HG03159 (cell line): ENCODE results near the gene ZNF215.
"Not testable (repeated sequence)": the region's sequence is repeated elsewhere in the genome, so short reads cannot be mapped to it uniquely, and the experiment has no call there.

Experiments used
- ATAC-seq: cut with Tn5 transposase; IDR thresholded peaks from one replicate; pipeline ENCODE4 v1.9.1; 2021; ENCODE audit warnings: mild to moderate bottlenecking, moderate library complexity; ENCODE audit not compliant: unreplicated experiment

The ZNF215 gene

DNA sequence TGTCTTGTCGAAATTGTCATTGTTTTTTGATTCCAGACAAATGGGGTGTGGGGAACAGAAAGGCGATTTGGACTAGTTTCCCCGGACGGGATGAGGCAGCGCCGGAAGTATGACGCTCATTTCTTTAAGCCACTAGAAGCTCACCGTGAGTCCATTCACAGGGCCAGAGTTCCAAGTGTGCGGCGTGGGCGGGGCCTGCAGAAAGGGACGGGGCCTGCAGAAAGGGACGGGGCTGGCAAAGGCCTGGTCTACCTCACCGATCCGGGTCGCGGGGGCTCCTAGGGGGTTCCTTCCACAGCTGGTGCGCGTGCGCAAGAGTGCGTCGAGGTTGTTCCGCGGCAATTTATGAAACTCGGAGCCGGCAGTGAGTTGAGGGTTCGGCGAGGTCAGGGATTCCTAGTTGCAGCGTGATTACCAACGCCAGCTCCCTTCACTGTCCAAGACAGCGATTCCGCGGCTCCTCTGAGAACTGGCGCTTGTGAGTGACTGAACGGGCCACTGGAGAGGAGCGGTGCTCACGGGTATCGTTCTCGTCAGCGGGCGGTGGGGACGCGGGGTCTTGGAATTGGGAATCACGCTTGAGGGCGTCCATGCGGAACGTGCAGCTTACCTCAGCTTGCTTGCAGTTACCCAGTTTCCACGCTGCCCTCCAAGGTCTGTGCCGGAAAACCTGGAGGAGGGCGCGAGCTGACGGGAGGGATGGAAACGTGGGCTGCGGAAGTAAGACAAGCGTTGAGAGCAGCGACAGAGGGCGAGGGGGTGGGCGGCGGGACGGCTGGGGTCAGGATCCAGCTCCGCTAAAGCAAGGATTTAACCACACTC is at the start of gene ZNF215:
ZNF215 (plus strand) TSS at position 219 of the 822 bp plus-strand sequence. CDS start 5,847 bp downstream, outside the sequence.
- peak; percentile 48 for ATAC-seq

- ATAC-seq = no peak
These were observed 49.3 kb upstream of the ZNF215 start for GRCh38 chr11:6876914-6877313.

DNA sequence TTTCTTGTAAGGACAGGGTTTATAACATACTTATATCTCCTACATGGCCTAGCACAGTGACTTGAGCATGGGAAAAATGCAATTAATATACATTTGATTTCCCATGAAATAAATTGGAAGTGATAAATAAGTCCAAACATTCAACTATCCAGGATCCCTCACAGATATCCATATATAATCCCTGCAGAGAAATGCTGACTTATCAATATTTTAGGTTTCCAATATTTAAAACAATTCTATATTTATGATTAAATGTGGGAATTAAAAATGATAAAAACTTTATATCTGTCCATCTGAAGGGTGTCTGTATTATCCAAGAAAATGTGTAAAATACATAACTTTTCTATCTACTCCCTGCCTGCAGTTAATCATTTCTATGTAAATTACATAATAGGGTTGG is 43.5 kb upstream of the ZNF215 start:
- ATAC-seq = no peak

DNA sequence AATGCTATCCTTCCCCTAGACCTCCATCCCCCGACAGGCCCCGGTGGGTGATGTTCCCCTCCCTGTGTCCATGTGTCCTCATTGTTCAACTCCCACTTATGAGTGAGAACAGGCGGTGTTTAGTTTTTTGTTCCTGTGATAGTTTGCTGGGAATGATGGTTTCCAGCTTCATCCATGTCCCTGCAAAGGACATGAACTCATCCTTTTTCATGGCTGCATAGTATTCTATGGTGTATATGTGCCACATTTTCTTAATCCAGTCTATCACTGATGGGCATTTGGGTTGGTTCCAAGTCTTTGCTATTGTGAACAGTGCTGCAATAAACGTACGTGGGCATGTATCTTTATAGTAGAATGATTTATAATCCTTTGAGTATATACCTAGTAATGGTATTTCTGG is 38.5 kb upstream of the ZNF215 start:
- not testable (repeated sequence) for ATAC-seq

- ATAC-seq = no peak
These were observed 37.4 kb upstream of the ZNF215 start for GRCh38 chr11:6888830-6889229.

GRCh38 chr11:6889835-6890234 is 36.4 kb upstream of the ZNF215 start:
- no peak for ATAC-seq

- ATAC-seq = no peak
These were observed 33.8 kb upstream of the ZNF215 start, which contains the start of gene OR2D2 for GRCh38 chr11:6892400-6892799. Gene OR2D2, minus strand, starts transcription at chr11:6892500. Its CDS starts 0 bp downstream, at chr11:6892500.

DNA sequence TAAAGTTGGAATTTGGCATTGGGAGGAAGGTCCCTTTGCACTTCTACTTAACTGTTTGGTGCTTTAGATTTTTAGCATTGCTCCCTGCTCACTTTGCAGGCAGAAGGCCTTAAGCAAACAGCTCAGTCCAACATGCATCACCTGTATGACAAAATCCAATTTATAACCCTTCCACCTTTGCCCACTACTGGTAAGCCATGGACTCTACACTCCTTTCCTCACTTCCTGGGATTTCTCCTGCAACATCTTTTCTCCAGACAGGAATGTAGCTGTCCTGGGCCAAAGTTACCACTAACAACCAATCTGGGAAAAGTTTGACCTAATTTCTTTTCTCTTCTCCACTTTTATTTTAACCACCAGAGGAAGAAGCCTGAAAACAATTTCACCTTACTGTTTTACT is 32.1 kb upstream of the ZNF215 start:
- no peak for ATAC-seq

- ATAC-seq = peak; percentile 78
These were observed 31.2 kb upstream of the ZNF215 start for GRCh38 chr11:6895010-6895409.

DNA sequence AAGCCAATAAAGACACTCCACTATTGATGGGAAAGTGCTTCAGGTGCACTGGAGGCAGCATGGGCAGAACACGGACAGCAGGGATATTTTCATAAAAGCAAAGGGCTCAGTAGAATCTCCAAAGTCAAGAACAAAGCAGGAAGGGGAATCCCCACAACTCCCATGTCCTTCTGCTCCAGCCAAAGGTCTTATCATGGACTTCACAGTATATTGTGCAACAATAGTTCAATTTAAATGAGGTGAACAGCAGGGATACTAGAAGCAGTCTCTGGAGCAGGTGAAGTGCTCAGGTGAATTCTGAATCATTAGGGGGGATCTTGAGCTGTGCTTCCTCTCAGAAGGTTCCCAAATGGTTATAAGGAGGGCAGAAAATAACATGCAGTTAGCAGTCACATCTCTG is 27.3 kb upstream of the ZNF215 start:
- no peak for ATAC-seq

- ATAC-seq = no peak
These were observed 25.8 kb upstream of the ZNF215 start for GRCh38 chr11:6900327-6900999.

- not testable (repeated sequence) for ATAC-seq
These were observed 21.4 kb upstream of the ZNF215 start for GRCh38 chr11:6904804-6905203.

- no peak for ATAC-seq
These were observed 14.8 kb upstream of the ZNF215 start for GRCh38 chr11:6911378-6911777.

DNA sequence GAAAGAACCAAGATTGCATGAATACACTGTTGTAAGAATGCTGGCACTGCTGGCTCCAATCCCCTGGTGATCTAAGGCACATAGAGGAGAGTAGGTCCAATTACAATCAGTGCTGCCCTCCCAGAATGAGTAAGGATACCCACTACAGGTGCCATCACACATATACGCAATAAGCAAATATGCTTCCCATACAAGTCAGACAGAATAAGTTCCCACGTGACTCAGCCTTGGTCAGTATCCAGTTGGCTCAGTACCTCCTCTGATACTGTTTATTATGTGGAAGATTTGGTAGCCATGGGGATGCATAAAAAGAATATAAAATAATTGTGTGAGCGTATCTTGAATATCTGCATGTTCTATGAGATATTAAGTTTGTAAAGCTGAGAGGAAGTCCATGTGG is 14.3 kb upstream of the ZNF215 start:
- no peak for ATAC-seq

GRCh38 chr11:6919698-6920097 is 6.5 kb upstream of the ZNF215 start:
- no peak for ATAC-seq

DNA sequence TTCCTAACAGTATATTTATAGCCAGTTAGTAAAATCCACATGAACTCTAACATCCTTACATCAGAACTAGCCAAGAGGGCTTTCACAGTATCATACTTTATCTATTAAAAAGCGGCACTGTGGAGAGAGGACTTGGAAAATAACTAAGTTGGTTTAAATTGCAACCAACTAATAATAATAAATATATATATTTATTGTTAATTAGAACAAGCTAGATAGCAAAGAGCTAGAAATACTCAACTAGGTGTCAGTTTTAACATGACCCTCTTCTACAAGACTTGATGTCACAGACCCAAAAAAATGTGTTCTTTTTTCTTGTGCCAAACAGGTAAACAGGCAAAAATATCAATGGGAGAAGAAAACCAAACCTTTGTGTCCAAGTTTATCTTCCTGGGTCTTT is 5.5 kb upstream of the ZNF215 start, which contains the start of gene OR2D3:
OR2D3 (plus strand) TSS at position 301 of the 400 bp plus-strand sequence; CDS start at position 301, 0 bp downstream.
- no peak for ATAC-seq

- ATAC-seq = no peak
These were observed 1.1 kb upstream of the ZNF215 start for GRCh38 chr11:6925007-6925577.

- ATAC-seq = peak; percentile 3
These were observed 504 bp upstream of the ZNF215 start for GRCh38 chr11:6925636-6926207.

- ATAC-seq = peak; percentile 86
These were observed 898 bp downstream of the ZNF215 start for GRCh38 chr11:6927030-6927617.

DNA sequence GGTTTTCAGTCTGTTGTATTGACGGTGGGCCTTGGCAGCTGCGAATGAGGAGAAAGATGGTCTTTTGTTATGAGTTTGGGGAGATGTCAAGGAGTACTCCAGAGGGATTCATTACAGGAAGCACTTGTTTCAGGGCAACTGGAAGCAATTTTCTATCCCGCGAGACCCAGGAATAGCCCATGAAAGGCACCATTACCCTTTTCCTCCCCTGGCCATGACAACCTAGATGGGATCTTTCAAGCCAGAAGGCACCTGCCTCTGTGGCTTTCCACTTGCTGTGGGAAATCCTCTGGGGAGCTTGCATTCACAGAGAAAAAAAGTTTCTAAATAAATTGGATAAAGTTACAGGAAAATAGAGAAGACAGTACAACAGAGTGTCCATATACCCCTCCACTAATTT is 2.7 kb downstream of the ZNF215 start:
- no peak for ATAC-seq

GRCh38 chr11:6931146-6931713 is 5.0 kb downstream of the ZNF215 start:
- no peak for ATAC-seq
